Ishikawa (cell line): ENCODE results near the gene SIRT5.

Experiments used
- CEBPB ChIP-seq: IDR thresholded peaks from 2 replicates; pipeline ENCODE4 v1.6.1; 2012
- CREB1 ChIP-seq: IDR thresholded peaks from 2 replicates; pipeline ENCODE4 v1.6.1; 2012; ENCODE audit warnings: low read depth
- EGR1 ChIP-seq: IDR thresholded peaks from 2 replicates; pipeline ENCODE4 v1.6.1; 2012
- EP300 ChIP-seq: IDR thresholded peaks from 2 replicates; pipeline ENCODE4 v1.6.1; 2012; ENCODE audit warnings: borderline replicate concordance
- TAF1 ChIP-seq: IDR thresholded peaks from 2 replicates; pipeline ENCODE4 v1.6.1; 2012; ENCODE audit warnings: low read depth, mild to moderate bottlenecking
- YY1 ChIP-seq: IDR thresholded peaks from 2 replicates; pipeline ENCODE4 v1.6.1; 2012; ENCODE audit warnings: low read depth
- ZBTB7A ChIP-seq: IDR thresholded peaks from 2 replicates; pipeline ENCODE4 v1.6.1; 2012; ENCODE audit warnings: low read depth
- TF ChIP-seq, protein P1 (sequence below): IDR thresholded peaks from 2 replicates; pipeline ENCODE4 v1.6.1; 2012
- TF ChIP-seq, protein P2 (sequence below): IDR thresholded peaks from 2 replicates; pipeline ENCODE4 v1.6.1; 2012; ENCODE audit warnings: low read depth, mild to moderate bottlenecking

DNA sequence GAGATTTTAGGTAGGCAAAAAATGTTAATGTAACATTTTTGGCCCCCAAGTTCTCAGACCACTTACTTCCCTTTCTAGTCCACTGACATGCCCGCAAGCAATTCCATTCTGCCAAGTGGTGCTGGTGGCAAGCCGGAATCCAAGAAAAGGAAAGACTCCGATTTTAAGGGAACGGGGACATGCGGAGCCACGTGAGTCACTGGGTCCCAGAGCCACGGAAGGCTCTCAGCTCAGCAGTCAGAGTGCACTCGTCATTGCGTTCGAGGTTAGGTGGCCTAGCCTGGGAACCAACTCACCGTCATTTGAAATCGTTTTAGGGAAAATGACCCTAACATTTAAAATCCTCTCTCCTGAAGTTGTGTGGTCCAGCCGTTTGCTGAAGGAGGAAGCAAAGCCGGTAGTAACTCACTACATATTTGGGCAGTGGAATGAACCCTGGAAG is 711 bp upstream of the SIRT5 start:
- TF ChIP-seq EGR1 (no peak), EP300 (no peak), YY1 (no peak), TAF1 (no peak), CEBPB (no peak), CREB1 (no peak), ZBTB7A (no peak)
- TF ChIP-seq, protein P1, sequence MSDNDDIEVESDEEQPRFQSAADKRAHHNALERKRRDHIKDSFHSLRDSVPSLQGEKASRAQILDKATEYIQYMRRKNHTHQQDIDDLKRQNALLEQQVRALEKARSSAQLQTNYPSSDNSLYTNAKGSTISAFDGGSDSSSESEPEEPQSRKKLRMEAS = no peak
- TF ChIP-seq, protein P2, sequence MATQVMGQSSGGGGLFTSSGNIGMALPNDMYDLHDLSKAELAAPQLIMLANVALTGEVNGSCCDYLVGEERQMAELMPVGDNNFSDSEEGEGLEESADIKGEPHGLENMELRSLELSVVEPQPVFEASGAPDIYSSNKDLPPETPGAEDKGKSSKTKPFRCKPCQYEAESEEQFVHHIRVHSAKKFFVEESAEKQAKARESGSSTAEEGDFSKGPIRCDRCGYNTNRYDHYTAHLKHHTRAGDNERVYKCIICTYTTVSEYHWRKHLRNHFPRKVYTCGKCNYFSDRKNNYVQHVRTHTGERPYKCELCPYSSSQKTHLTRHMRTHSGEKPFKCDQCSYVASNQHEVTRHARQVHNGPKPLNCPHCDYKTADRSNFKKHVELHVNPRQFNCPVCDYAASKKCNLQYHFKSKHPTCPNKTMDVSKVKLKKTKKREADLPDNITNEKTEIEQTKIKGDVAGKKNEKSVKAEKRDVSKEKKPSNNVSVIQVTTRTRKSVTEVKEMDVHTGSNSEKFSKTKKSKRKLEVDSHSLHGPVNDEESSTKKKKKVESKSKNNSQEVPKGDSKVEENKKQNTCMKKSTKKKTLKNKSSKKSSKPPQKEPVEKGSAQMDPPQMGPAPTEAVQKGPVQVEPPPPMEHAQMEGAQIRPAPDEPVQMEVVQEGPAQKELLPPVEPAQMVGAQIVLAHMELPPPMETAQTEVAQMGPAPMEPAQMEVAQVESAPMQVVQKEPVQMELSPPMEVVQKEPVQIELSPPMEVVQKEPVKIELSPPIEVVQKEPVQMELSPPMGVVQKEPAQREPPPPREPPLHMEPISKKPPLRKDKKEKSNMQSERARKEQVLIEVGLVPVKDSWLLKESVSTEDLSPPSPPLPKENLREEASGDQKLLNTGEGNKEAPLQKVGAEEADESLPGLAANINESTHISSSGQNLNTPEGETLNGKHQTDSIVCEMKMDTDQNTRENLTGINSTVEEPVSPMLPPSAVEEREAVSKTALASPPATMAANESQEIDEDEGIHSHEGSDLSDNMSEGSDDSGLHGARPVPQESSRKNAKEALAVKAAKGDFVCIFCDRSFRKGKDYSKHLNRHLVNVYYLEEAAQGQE = no peak
